Central memory CD8-positive, alpha-beta T cell (primary cell): ENCODE data around the gene CTU2.

Source experiments
- ATAC-seq: fragments of 150-1000 bp; cut with Tn5 transposase; replicated peaks from 2 replicates; pipeline ENCODE4 v1.10.0; 2022; ENCODE audit warnings: mild to moderate bottlenecking, moderate FRiP score, moderate number of reproducible peaks; ENCODE audit not compliant: poor library complexity, severe bottlenecking; ENCODE audit errors: extremely low read depth
- DNase-seq, 2 donors: peaks; one replicate each; pipeline ENCODE4 v3.0.0; 2021; ENCODE audit warnings: low spot score in 2 of 2
- H3K27ac Mint-ChIP-seq: one replicate; pipeline ENCODE4 v1.8.0; 2022; ENCODE audit warnings: low read depth, mild to moderate bottlenecking, moderate library complexity, mixed read lengths
- H3K27me3 Mint-ChIP-seq: one replicate; pipeline ENCODE4 v1.8.0; 2022; ENCODE audit warnings: mixed read lengths
- H3K36me3 Mint-ChIP-seq: one replicate; pipeline ENCODE4 v1.8.0; 2022; ENCODE audit warnings: mild to moderate bottlenecking, moderate library complexity, mixed read lengths; ENCODE audit not compliant: insufficient read depth
- H3K4me1 Mint-ChIP-seq: one replicate; pipeline ENCODE4 v1.8.0; 2022; ENCODE audit warnings: mixed read lengths
- H3K4me3 Mint-ChIP-seq: one replicate; pipeline ENCODE4 v1.8.0; 2022; ENCODE audit warnings: mild to moderate bottlenecking, moderate library complexity, mixed read lengths
- H3K9me3 Mint-ChIP-seq: one replicate; pipeline ENCODE4 v1.8.0; 2022; ENCODE audit warnings: mixed read lengths

Gene CTU2

DNA sequence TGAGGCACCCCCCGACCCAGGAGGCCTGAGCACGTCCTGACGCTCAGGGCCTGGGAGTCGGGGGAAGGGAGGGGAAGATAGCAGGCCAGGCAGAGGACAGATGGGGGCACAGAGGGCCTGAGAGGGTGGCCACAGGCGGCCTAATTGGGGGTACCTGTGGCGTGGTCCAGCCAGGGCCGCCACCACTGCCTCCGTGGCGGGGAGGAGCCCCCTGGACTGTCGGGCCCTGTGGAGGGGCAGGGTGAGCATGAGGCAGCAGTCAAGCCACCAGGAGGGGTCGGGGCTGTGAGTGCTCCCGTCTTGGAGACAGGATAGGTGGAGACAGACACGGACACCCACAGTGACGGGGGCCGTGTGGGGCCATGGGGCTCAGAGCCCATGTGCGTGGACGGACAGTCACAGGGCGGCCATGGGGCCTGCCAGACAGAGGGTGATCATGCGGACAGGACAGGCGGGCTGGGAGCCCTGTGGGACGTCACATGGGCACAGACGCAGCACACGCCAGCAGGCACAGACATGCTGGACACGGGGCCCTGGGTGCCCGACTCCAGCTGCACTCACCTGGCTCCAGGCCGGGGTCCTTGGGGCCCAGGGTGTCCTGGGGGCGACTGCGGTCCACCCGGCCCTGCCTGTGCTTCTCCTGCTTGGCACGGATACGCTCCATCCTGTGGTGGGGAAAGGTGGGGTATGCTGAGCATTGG, 18.7 kb downstream of the CTU2 start:
- ATAC-seq: no peak
- no peak overlapping the region for H3K4me3 Mint-ChIP-seq

DNA sequence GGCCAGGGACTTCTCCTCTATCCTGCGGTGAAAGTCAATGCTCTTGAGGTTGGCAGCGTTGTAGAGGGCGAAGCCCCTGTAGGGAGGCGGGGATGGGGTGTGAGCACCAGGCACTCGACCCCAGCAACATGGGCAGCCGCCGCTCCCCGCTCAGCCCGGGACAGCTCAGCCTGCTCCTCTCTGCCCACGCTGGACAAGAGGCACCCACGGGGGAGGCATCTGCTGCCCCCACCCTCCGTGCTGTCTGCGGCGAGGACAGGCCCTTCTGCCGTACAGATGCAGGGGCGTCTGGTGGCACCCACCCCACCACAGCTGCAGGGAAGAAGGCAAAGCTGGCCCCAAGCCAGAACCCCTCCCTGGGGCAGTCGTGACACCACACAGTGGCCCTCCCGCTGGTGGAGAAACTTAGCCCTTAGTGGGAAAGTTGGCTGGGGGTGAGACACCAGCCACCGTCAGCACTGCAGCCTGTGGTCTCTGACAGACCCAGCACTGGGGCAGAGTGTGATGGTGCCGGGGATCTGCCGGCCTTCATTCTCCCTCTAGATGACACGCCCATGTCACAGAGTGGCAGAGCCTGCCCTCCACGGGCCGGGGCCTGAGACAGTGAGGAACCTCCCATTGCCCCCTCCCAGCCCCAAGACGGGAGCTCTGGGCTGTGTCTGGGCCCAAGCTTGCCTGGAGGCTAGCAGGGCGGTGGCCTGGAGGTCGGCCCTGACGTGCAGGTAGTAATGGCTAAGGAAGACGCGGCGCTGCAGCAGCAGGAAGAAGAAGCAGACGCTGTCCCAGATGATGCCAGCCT, 19.5 kb downstream of the CTU2 start:
- Mint-ChIP-seq H3K4me1 (no peaks in the 10 kb centered on the region), H3K9me3 (no peaks in the 10 kb centered on the region), H3K36me3 (peaks cover 26% of the 10 kb centered on the region), H3K4me3 (no peak overlapping the region), H3K27ac (peak overlapping the region; percentile 53), H3K27me3 (no peaks in the 10 kb centered on the region)
- ATAC-seq (no peak), DNase-seq (no peak)

More for the DNA sequence above, 18.7 kb downstream of the CTU2 start:
- H3K4me1 Mint-ChIP-seq: no peaks in the 10 kb centered on the region
- DNase-seq: no peak
- no peak overlapping the region for H3K27ac Mint-ChIP-seq
- no peaks in the 10 kb centered on the region for H3K27me3 Mint-ChIP-seq
- H3K36me3 Mint-ChIP-seq: peaks cover 30% of the 10 kb centered on the region
- no peaks in the 10 kb centered on the region for H3K9me3 Mint-ChIP-seq

DNA sequence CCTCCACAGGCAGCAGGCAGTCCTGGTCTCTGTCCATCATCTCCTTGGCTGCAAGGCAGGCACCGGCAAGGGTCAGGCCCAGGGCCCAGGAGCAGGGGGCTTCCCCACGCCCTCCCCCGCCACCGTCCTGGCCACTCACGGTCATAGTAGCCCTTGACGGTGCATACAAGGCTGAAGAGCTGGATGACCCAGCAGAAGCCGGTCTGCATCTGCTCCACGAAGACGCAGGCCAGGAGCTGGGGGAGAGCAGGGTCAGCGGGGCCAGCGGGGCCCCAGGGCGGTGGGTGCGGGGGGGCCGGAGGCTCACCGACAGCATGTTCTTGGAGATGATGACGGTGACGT, 20.1 kb downstream of the CTU2 start:
- H3K9me3 Mint-ChIP-seq: no peaks in the 10 kb centered on the region
- peaks cover 21% of the 10 kb centered on the region for H3K36me3 Mint-ChIP-seq
- ATAC-seq (no peak), DNase-seq (no peak)
- H3K27ac Mint-ChIP-seq: peak overlapping the region; percentile 53
- no peak overlapping the region for H3K4me3 Mint-ChIP-seq
- H3K27me3 Mint-ChIP-seq: no peaks in the 10 kb centered on the region
- peaks cover 3% of the 10 kb centered on the region for H3K4me1 Mint-ChIP-seq

DNA sequence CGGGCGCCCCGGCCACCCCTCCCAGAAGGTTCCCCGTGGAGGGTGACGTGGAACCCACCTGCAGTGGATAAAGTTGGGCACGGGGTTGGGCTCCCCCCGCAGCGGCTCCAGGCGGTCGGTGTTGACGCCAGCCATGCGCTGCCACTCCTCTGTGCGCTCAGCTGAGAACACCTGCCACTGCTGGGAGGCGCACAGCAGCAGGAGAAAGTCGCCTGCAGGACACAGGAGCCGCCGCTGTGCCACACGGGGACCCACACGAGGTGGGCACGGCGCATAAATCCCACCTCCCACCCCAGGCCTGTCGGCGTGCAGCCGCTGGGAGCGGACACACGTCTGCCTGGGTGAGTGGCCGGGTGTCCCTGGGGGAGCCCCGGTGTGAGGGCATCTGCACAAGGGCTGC, 20.7 kb downstream of the CTU2 start:
- ATAC-seq (no peak), DNase-seq (no peak)
- Mint-ChIP-seq H3K4me1 (peaks cover 4% of the 10 kb centered on the region), H3K36me3 (peaks cover 17% of the 10 kb centered on the region), H3K27me3 (no peaks in the 10 kb centered on the region), H3K4me3 (no peak overlapping the region), H3K9me3 (no peaks in the 10 kb centered on the region), H3K27ac (peak overlapping the region; percentile 53)

DNA sequence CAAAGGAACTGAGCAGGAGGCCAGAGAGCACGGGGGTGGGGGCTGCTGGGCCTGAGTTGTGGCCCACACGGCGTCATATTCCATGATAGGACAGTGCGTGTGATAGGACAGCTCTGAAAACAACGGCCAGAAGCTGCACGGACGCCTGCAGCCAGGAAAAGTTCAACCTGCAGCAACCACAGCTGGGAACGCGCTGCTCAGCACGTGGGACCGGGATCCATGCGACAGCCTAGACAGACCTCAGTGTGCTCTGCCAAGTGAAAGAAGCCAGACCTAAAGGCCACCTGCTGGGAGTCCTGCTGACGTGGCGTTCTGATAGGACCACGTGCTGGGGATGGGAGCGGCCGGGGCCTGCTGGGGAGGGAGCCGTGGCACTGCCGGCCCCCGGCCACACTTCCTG, 21.6 kb downstream of the CTU2 start:
- Mint-ChIP-seq H3K4me3 (no peak overlapping the region), H3K36me3 (peaks cover 13% of the 10 kb centered on the region), H3K27ac (no peak overlapping the region), H3K4me1 (peaks cover 4% of the 10 kb centered on the region), H3K9me3 (no peaks in the 10 kb centered on the region), H3K27me3 (no peaks in the 10 kb centered on the region)
- DNase-seq (no peak), ATAC-seq (no peak)

DNA sequence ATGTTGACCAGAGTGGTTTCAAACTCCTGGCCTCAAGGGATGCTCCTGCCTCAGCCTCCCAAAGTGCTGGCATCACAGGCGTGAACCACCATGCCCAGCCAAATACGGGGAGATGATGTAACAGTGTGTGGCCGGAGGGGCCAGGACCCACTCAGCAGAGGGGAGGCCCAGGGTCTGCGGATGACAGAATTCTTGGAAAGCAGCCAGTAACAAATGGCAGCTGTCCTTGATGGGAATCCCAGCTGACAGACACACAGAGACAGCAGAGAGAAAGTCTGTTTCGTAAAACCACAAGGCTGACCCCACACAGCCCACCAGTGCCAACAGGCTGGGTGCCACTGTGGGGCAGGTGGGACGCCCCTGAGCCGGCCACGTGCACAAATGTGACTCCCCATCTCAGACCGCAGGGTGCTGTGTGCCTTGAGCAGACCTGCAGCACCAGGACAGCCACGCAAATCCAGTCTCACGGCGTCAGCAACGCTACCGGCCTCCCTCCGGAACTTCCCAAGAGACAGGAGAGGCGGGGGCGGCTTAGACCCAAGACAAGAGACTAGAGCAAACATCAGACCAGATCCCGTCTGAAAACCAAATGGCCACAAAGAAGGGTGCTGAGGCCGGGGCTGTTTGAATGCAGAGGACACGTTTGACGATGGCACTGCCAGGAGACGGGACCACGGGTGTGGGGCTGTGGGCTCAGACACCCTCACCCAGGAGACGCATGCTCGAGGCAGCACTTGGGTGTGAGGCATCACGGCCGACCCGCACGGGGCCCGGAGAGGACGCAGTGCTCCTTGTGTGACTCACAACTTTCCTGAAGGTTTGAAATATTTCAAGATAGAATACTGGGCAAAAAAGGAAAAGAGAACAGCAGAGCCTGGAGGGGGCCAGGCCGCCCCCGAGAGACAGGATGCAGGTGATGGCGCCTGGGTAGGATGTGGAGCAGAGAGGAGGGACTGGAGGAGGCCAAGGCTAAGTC, 24.6 kb downstream of the CTU2 start:
- ATAC-seq (no peak), DNase-seq (no peak)
- Mint-ChIP-seq H3K36me3 (peaks cover 13% of the 10 kb centered on the region), H3K27ac (peak overlapping the region; percentile 55), H3K27me3 (no peaks in the 10 kb centered on the region), H3K9me3 (no peaks in the 10 kb centered on the region), H3K4me3 (no peak overlapping the region), H3K4me1 (peaks cover 4% of the 10 kb centered on the region)

DNA sequence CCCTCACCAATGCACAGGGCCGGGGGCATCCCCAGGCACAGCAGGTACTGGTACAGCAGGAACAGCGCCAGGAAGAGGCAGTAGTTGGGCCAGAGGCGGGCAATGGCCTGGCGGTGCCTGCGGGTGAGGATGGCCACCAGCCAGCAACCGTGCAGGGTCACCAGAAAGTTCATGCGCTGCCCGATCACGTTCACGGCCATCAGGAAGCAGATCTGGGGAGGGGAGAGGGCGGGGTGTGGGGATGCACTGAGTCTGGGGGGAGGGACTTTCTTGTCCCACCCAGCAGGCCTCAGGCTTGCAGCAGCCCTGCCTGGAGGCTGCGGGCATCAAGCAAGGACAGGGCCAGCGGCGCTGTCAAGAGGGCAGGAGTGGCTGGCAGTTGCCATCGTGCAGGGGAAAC, 25.4 kb downstream of the CTU2 start:
- H3K4me1 Mint-ChIP-seq: peaks cover 4% of the 10 kb centered on the region
- no peak overlapping the region for H3K4me3 Mint-ChIP-seq
- DNase-seq: no peak
- H3K27ac Mint-ChIP-seq: peak overlapping the region; percentile 53
- H3K9me3 Mint-ChIP-seq: no peaks in the 10 kb centered on the region
- peaks cover 7% of the 10 kb centered on the region for H3K36me3 Mint-ChIP-seq
- ATAC-seq: no peak
- H3K27me3 Mint-ChIP-seq: no peaks in the 10 kb centered on the region

DNA sequence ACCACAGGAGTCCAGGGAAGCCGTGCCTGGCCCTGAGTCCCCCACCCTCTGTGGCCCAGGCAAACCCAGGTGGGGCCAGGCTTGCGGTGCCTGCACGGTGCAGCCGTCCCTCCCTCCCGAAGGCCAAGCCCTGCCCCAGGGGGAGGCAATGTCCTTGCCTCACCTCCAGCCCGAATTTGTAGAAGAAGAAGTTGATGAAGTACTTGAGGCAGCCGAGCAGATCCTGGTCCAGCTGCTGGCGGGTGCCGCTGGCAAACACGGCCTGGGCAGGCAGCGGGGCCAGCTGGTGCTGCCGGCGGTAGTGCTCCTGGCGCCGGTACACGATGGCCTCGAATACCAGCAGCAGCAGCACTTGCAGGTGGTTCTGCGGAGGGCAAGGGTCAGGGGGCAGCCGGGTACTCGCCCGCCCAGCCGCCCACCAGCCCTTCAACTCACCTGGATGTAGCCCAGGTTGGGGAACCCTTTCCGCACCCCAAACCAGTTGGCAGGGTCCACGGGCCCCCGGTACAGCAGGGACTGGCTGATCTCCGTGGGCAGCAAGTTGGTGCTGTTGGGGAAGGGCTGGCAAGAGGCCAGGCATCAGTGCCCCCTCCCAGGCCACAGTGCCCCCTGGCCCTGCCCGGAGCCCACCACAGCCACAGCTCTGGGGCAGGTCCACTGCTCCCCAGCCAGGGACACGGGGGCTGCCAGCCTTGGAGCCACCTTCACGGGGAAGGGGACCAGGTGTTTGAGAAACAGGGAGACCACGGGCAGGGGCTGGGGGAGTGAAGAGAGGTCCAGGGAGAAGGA, 26.1 kb downstream of the CTU2 start:
- H3K4me3 Mint-ChIP-seq: no peak overlapping the region
- H3K36me3 Mint-ChIP-seq: peaks cover 9% of the 10 kb centered on the region
- no peaks in the 10 kb centered on the region for H3K9me3 Mint-ChIP-seq
- DNase-seq (no peak), ATAC-seq (no peak)
- peaks cover 4% of the 10 kb centered on the region for H3K4me1 Mint-ChIP-seq
- peak overlapping the region; percentile 53 for H3K27ac Mint-ChIP-seq
- H3K27me3 Mint-ChIP-seq: no peaks in the 10 kb centered on the region

DNA sequence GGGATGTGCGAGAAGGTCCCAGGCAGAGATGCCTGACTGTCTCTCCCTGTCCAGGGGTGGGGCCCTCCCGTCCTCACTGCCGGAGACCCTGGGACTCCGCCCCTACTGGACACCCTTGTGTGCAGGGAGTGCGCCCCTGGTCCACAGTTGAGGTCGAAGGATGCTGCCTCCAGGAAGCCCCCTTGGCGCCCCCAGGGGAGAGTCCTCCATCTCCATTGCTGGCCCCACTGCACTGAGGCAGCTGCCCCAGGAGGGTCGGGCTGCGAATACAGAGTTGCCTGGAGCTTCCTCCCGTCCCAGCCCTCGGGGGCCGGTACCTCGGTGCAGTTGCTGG, 26.6 kb downstream of the CTU2 start:
- H3K36me3 Mint-ChIP-seq: peaks cover 8% of the 10 kb centered on the region
- ATAC-seq (no peak), DNase-seq (no peak)
- H3K27ac Mint-ChIP-seq: no peak overlapping the region
- H3K27me3 Mint-ChIP-seq: no peaks in the 10 kb centered on the region
- H3K9me3 Mint-ChIP-seq: no peaks in the 10 kb centered on the region
- peaks cover 4% of the 10 kb centered on the region for H3K4me1 Mint-ChIP-seq
- no peak overlapping the region for H3K4me3 Mint-ChIP-seq

DNA sequence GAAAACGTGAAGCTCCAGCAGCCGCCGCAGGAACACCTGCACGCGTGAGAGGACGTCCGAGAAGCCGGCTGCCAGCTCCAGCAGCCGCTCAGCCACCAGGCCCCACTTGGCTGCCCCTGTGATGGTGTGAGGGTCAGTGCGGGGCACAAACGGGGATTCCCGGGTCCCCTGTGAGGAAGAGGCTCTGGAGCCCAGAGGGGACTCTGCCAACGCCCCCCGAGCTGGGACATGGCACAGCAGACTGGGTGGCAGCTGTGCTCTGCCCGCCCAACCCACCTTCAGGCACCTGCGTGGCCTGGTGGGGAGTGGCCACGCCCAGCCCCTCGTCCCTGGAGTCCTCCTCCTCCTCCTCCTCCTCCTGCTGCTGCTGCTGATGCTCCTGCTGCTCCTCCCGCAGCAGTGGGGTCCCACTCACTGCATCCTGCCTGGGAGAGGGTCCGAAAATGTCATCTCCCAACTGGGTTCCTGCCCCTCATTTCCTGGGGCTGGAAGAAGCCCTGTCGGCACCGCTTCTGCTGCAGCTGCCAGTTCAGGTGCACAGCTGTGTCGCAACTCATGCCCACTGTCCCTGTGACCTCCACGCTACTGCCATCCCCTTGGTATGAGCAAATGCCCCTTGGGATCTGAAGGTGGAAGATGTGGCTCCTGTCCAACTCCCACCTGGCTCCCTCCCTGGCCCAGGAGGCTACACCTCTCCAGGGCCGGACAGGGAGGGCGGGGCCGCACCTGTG, 27.5 kb downstream of the CTU2 start:
- Mint-ChIP-seq H3K27me3 (no peaks in the 10 kb centered on the region), H3K4me1 (peaks cover 7% of the 10 kb centered on the region), H3K4me3 (no peak overlapping the region), H3K9me3 (no peaks in the 10 kb centered on the region), H3K27ac (no peak overlapping the region), H3K36me3 (peaks cover 11% of the 10 kb centered on the region)
- ATAC-seq (no peak), DNase-seq (no peak)

DNA sequence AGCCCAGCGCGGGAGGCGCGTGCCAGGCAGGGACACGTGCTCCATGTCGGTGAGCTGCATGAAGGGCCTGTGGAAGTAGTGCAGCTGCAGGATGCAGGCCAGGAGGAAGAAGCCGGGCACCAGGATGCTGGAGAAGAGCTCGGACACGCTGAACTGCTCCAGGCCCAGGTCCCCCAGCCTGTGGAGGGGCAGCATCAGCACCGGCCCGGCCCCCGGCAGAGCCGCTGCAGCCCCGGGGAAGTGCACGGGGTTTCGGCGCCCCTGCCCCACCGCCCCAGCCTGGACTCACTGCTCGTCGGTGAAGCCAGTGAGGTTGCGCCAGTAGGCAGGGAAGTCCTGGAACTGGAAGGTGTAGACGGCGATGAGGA, 28.0 kb downstream of the CTU2 start:
- Mint-ChIP-seq H3K27me3 (no peaks in the 10 kb centered on the region), H3K4me1 (peaks cover 9% of the 10 kb centered on the region), H3K27ac (no peak overlapping the region), H3K36me3 (peaks cover 13% of the 10 kb centered on the region), H3K4me3 (no peak overlapping the region), H3K9me3 (no peaks in the 10 kb centered on the region)
- DNase-seq (no peak), ATAC-seq (no peak)
